ENCODE results near the gene TTLL6.
"Not testable (repeated sequence)": the region's sequence is repeated elsewhere in the genome, so short reads cannot be mapped to it uniquely, and the experiment has no call there.

Gene TTLL6

DNA sequence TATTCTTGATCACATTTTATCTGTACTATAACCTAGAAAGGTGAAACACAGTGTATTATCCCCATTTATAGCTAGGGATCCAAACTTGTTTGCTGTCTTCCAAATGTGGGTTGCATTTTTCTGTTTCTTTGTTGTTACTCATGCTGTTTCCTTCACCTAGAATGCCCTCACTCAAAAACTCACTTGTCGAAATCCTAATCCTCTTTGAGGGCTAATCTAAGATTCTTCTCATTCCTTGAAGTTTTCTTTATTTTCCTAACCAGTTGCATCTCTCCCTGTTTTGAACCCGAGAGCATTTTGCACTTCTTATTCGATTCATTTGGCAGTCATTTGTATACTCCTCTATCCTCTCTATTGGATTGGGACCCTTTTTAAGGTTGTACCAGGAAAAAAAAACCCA lies 23.4 kb upstream of the TTLL6 start:
- TF ChIP-seq CTCF (conservative IDR thresholded peaks at IDR 0.05; ENCODE audit: low read length): no peak
- no peak for TF ChIP-seq EZH2phosphoT487 (IDR thresholded peaks at IDR 0.05; ENCODE audit: borderline replicate concordance)
- peak overlapping the region; percentile 59 for H3K4me3 ChIP-seq (ENCODE audit: low read length, poor library complexity, severe bottlenecking)
- peaks cover 31% of the 10 kb centered on the region for H3K79me2 ChIP-seq (ENCODE audit: insufficient read depth, low read length)
- H3K36me3 ChIP-seq (ENCODE audit: insufficient read depth, low read length): peaks cover 11% of the 10 kb centered on the region; the same call in 1 of the 2 replicates
- H3K9me2 ChIP-seq (replicated peaks; ENCODE audit: low read depth, low read length): no peaks in the 10 kb centered on the region
- peak overlapping the region; percentile 66 for H3K4me2 ChIP-seq (ENCODE audit: low read depth, low read length, poor library complexity, severe bottlenecking)
- H4K20me1 ChIP-seq (ENCODE audit: insufficient read depth, low read length, poor library complexity, severe bottlenecking): no peaks in the 10 kb centered on the region
- H3K9ac ChIP-seq (ENCODE audit: low read depth, low read length, poor library complexity, severe bottlenecking): peak overlapping the region; percentile 39
- H3K9me3 ChIP-seq (ENCODE audit: insufficient read depth, low read depth, low read length): no peaks in the 10 kb centered on the region
- peaks cover 12% of the 10 kb centered on the region; the same call in 1 of the 2 replicates for H3F3A ChIP-seq (ENCODE audit: low read depth)
- H3K27me3 ChIP-seq (ENCODE audit: insufficient read depth, low read length, poor library complexity, severe bottlenecking): no peaks in the 10 kb centered on the region
- H3K4me1 ChIP-seq (ENCODE audit: insufficient read depth, low read length, poor library complexity, severe bottlenecking): peaks cover 45% of the 10 kb centered on the region
- H2AFZ ChIP-seq (ENCODE audit: low read length): no peak overlapping the region

DNA sequence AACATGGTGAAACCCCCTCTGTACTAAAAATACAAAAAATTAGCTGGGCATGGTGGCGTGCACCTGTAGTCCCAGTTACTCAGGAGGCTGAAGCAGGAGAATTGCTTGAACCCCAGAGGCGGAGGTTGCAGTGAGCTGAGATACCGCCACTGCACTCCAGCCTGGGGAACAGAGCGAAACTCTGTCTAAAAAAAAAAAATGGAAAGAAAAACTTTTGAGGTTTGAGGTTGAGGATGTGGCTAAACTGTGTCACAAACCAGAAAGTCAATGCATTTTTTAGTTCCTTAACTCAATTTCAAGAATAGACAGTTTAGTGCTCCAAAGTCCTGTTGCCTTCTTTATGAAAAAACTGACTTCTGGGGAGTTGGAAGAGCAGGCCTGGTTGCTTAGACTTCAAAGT lies 20.4 kb upstream of the TTLL6 start:
- H3K36me3 ChIP-seq (ENCODE audit: insufficient read depth, low read length); H3K9me2 ChIP-seq (replicated peaks; ENCODE audit: low read depth, low read length); H3K27me3 ChIP-seq (ENCODE audit: insufficient read depth, low read length, poor library complexity, severe bottlenecking); H3K9me3 ChIP-seq (ENCODE audit: insufficient read depth, low read depth, low read length); H4K20me1 ChIP-seq (ENCODE audit: insufficient read depth, low read length, poor library complexity, severe bottlenecking): not testable (repeated sequence)
- Histone ChIP-seq H3K79me2 (ENCODE audit: insufficient read depth, low read length) (peaks cover 53% of the 10 kb centered on the region), H3K4me2 (ENCODE audit: low read depth, low read length, poor library complexity, severe bottlenecking) (peak overlapping the region; percentile 63), H2AFZ (ENCODE audit: low read length) (0 out of 2 replicates have a peak overlapping the region, but pooled peaks have one; percentile 1), H3F3A (ENCODE audit: low read depth) (peaks cover 12% of the 10 kb centered on the region; the same call in 1 of the 2 replicates), H3K9ac (ENCODE audit: low read depth, low read length, poor library complexity, severe bottlenecking) (peak overlapping the region; percentile 52), H3K4me1 (ENCODE audit: insufficient read depth, low read length, poor library complexity, severe bottlenecking) (peaks cover 68% of the 10 kb centered on the region), H3K4me3 (ENCODE audit: low read length, poor library complexity, severe bottlenecking) (peak overlapping the region; percentile 62)

DNA sequence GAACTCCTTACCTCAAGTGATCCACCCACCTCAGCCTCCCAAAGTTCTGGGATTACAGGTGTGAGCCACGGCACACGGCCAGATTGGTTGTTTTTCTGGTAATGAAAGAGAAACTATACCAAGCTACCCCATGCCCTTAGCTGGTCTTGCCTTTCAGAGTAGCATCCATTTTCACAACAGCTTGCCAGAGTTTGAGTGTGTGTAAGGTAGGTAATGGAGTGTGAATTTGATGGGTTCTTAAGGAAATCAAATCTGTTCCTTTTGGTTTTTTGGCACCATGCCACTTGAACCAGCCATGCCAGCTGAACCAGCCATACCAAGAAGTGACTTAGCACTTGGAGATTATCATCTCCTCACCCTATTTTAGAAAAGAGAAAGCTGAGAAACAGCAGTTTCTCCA lies 18.9 kb upstream of the TTLL6 start:
- TF ChIP-seq EZH2phosphoT487 (IDR thresholded peaks at IDR 0.05; ENCODE audit: borderline replicate concordance) (no peak), CTCF (conservative IDR thresholded peaks at IDR 0.05; ENCODE audit: low read length) (no peak)
- Histone ChIP-seq H3K4me1 (ENCODE audit: insufficient read depth, low read length, poor library complexity, severe bottlenecking) (peaks cover 70% of the 10 kb centered on the region), H3F3A (ENCODE audit: low read depth) (peaks cover 12% of the 10 kb centered on the region; the same call in 1 of the 2 replicates), H4K20me1 (ENCODE audit: insufficient read depth, low read length, poor library complexity, severe bottlenecking) (peaks cover 5% of the 10 kb centered on the region), H3K9me3 (ENCODE audit: insufficient read depth, low read depth, low read length) (no peaks in the 10 kb centered on the region), H3K4me2 (ENCODE audit: low read depth, low read length, poor library complexity, severe bottlenecking) (peak overlapping the region; percentile 53), H3K9ac (ENCODE audit: low read depth, low read length, poor library complexity, severe bottlenecking) (peak overlapping the region; percentile 5), H3K4me3 (ENCODE audit: low read length, poor library complexity, severe bottlenecking) (peak overlapping the region; percentile 30), H3K27me3 (ENCODE audit: insufficient read depth, low read length, poor library complexity, severe bottlenecking) (no peaks in the 10 kb centered on the region), H3K9me2 (replicated peaks; ENCODE audit: low read depth, low read length) (no peaks in the 10 kb centered on the region), H3K79me2 (ENCODE audit: insufficient read depth, low read length) (peaks cover 66% of the 10 kb centered on the region), H2AFZ (ENCODE audit: low read length) (no peak overlapping the region), H3K36me3 (ENCODE audit: insufficient read depth, low read length) (no peaks in the 10 kb centered on the region)

DNA sequence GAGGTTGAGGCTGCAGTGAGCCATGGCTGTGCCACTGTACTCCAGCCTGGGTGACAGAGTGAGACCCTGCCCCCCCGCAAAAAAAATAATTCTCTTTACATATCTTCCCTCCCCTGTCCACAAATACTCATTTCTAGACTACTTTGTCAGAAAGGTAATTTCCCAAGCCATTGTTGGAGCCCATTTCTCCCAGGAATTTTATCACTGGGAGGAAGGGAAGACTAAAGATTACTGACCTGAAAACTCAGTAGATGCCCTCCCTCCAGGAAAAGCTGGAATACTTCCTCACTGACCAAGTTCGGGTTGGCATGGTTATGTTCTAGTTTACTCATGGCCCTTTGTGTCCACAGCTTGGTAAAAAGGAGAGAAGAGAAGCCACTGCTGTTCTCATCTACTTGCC lies 17.9 kb upstream of the TTLL6 start:
- peak overlapping the region; percentile 53 for H3K4me2 ChIP-seq (ENCODE audit: low read depth, low read length, poor library complexity, severe bottlenecking)
- no peak overlapping the region for H3K4me3 ChIP-seq (ENCODE audit: low read length, poor library complexity, severe bottlenecking)

More for the DNA sequence above, 17.9 kb upstream of the TTLL6 start:
- Histone ChIP-seq H3K9me2 (replicated peaks; ENCODE audit: low read depth, low read length) (no peaks in the 10 kb centered on the region), H3K27me3 (ENCODE audit: insufficient read depth, low read length, poor library complexity, severe bottlenecking) (no peaks in the 10 kb centered on the region), H3K9me3 (ENCODE audit: insufficient read depth, low read depth, low read length) (no peaks in the 10 kb centered on the region), H3F3A (ENCODE audit: low read depth) (peaks cover 12% of the 10 kb centered on the region; the same call in 1 of the 2 replicates), H3K9ac (ENCODE audit: low read depth, low read length, poor library complexity, severe bottlenecking) (no peak overlapping the region), H3K36me3 (ENCODE audit: insufficient read depth, low read length) (no peaks in the 10 kb centered on the region), H3K79me2 (ENCODE audit: insufficient read depth, low read length) (peaks cover 56% of the 10 kb centered on the region), H2AFZ (ENCODE audit: low read length) (no peak overlapping the region), H4K20me1 (ENCODE audit: insufficient read depth, low read length, poor library complexity, severe bottlenecking) (peaks cover 5% of the 10 kb centered on the region), H3K4me1 (ENCODE audit: insufficient read depth, low read length, poor library complexity, severe bottlenecking) (peaks cover 60% of the 10 kb centered on the region)
- TF ChIP-seq CTCF (conservative IDR thresholded peaks at IDR 0.05; ENCODE audit: low read length): no peak
- no peak for TF ChIP-seq EZH2phosphoT487 (IDR thresholded peaks at IDR 0.05; ENCODE audit: borderline replicate concordance)

Measured in Loucy (cell line).